Caco-2 (cell line): ENCODE measurements around the gene AAK1. TPM values are rescaled to one million over a fixed set of nuclear protein-coding genes. Genes with fewer than 3 reads are reported as not detected.

Experiments
- BruUV-seq: library from RNA; stranded (reverse); fragments of 400-500 nt; replicated peaks from 2 replicates; lab custom pipeline; 2021; lab: Mats Ljungman, UMichigan
- CTCF ChIA-PET: fragments of 300-600 bp; sonication (Branson Sonifier 250); formaldehyde crosslinking; loops from one replicate; lab custom pipeline; 2022; ENCODE audit warnings: antibody characterized with exemption; lab: Charles Lee
- POLR2A ChIA-PET: fragments of 300-600 bp; sonication (Branson Sonifier 250); formaldehyde crosslinking; loops from one replicate; lab custom pipeline; 2022; ENCODE audit warnings: antibody characterized with exemption; lab: Charles Lee
- DNase-seq, 2 experiments: peaks; one replicate each; pipeline versions ENCODE4 v3.0.0 to v3.0.0-alpha.2; 2020 to 2022
- H3K27me3 ChIP-seq: replicated peaks from 2 replicates; pipeline ENCODE4 v1.6.0; 2011; ENCODE audit warnings: low read length; ENCODE audit not compliant: control insufficient read depth, insufficient read depth
- H3K36me3 ChIP-seq: 2 replicates; pipeline ENCODE4 v1.5.1; 2011; ENCODE audit warnings: low read length; ENCODE audit not compliant: control insufficient read depth, insufficient read depth
- H3K4me1 ChIP-seq: fragments of 250-450 bp; sonication (Bioruptor Pico); 2 replicates; pipeline ENCODE4 v1.5.1; 2020; ENCODE audit warnings: mild to moderate bottlenecking
- H3K4me3 ChIP-seq: 2 replicates; pipeline ENCODE4 v1.5.1; 2011; ENCODE audit warnings: low read depth, mild to moderate bottlenecking, control low read depth, low read length
- H3K9me3 ChIP-seq: fragments of 250-450 bp; sonication (Bioruptor Pico); 2 replicates; pipeline ENCODE4 v1.5.1; 2020; ENCODE audit warnings: mild to moderate bottlenecking, moderate library complexity
- H3K27ac Mint-ChIP-seq: one replicate; pipeline ENCODE4 v1.8.0; 2022; ENCODE audit warnings: mixed read lengths; ENCODE audit not compliant: unreplicated experiment
- H3K27me3 Mint-ChIP-seq: one replicate; pipeline ENCODE4 v1.8.0; 2022; ENCODE audit warnings: mixed read lengths; ENCODE audit not compliant: insufficient read depth, unreplicated experiment
- H3K36me3 Mint-ChIP-seq: one replicate; pipeline ENCODE4 v1.8.0; 2022; ENCODE audit warnings: mild to moderate bottlenecking, mixed read lengths; ENCODE audit not compliant: insufficient read depth, unreplicated experiment
- H3K4me1 Mint-ChIP-seq: one replicate; pipeline ENCODE4 v1.8.0; 2022; ENCODE audit warnings: low read depth, mixed read lengths; ENCODE audit not compliant: unreplicated experiment
- H3K4me3 Mint-ChIP-seq: one replicate; pipeline ENCODE4 v1.8.0; 2022; ENCODE audit warnings: mild to moderate bottlenecking, moderate library complexity, mixed read lengths; ENCODE audit not compliant: unreplicated experiment
- H3K9me3 Mint-ChIP-seq: one replicate; pipeline ENCODE4 v1.8.0; 2022; ENCODE audit warnings: mixed read lengths; ENCODE audit not compliant: unreplicated experiment
- intact Hi-C: fragments of 100-400 bp; cut with micrococcal nuclease; formaldehyde crosslinking; loops from one replicate; pipeline ENCODE4 v1.10.0; 2022; ENCODE audit not compliant: unreplicated experiment
- total RNA-seq: library from RNA; stranded (reverse); gene quantifications from 2 replicates; pipeline ENCODE4 v1.2.3, GENCODE V29; 2022
- TF ChIP-seq, protein P1 (sequence below), 2 experiments: fragments of 200-600 bp in 1 of 2; IDR thresholded peaks; 1 replicate in 1 of 2; 2 replicates in 1 of 2; pipeline versions ENCODE4 v1.5.1 to v1.8.0; 2011 to 2022; ENCODE audit warnings: antibody characterized with exemption in 1 of 2, control low read depth in 1 of 2, inconsistent platforms in 1 of 2, low read depth in 1 of 2, low read length in 1 of 2, mild to moderate bottlenecking in 1 of 2, moderate library complexity in 1 of 2; ENCODE audit not compliant: insufficient read depth in 1 of 2, severe bottlenecking in 1 of 2, unreplicated experiment in 1 of 2

AAK1 gene
- total RNA-seq, 1 experiment from 2014 or later, result 39.7 TPM

DNA sequence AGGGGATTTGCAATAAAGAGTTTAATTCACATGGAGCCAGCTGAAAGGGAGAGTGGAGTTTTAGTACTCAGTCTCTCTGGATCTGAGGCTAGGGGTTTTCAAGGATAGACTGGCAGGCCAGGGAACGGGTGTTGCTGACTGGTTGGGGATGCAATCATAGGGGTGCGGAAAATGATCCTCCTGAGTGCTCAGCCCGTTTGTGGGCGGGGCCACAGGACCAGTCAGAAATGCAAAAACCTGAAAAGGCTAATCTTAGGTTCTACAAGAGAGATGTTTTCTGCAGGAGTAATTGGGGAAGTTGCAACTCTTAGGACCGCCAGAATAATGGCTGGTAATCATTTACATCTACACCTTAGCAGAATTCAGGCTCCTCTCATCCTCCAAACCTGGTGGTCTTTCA lies 208.8 kb downstream of the AAK1 start:
- peaks cover 5% of the 10 kb centered on the region; the same call in 1 of the 2 replicates for H3K9me3 ChIP-seq
- BruUV-seq, result no TSS peak
- POLR2A ChIA-PET, result no interaction called here
- TF ChIP-seq, protein P1, sequence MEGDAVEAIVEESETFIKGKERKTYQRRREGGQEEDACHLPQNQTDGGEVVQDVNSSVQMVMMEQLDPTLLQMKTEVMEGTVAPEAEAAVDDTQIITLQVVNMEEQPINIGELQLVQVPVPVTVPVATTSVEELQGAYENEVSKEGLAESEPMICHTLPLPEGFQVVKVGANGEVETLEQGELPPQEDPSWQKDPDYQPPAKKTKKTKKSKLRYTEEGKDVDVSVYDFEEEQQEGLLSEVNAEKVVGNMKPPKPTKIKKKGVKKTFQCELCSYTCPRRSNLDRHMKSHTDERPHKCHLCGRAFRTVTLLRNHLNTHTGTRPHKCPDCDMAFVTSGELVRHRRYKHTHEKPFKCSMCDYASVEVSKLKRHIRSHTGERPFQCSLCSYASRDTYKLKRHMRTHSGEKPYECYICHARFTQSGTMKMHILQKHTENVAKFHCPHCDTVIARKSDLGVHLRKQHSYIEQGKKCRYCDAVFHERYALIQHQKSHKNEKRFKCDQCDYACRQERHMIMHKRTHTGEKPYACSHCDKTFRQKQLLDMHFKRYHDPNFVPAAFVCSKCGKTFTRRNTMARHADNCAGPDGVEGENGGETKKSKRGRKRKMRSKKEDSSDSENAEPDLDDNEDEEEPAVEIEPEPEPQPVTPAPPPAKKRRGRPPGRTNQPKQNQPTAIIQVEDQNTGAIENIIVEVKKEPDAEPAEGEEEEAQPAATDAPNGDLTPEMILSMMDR (IDR thresholded peaks at IDR 0.05; ENCODE audit: insufficient read depth in 1 of 2, low read depth in 1 of 2, low read length in 1 of 2, severe bottlenecking in 1 of 2, unreplicated experiment in 1 of 2), result no peak
- intact Hi-C loops, result loop anchor here (5.0 kb wide), 1 partner anchor 208 kb away; the partner anchor contains the start of gene AAK1
- no peaks in the 10 kb centered on the region for H3K9me3 Mint-ChIP-seq
- H3K36me3 Mint-ChIP-seq, result peaks cover 20% of the 10 kb centered on the region
- CTCF ChIA-PET, result no interaction called here
- H3K36me3 ChIP-seq, result no peaks in the 10 kb centered on the region
- H3K4me1 Mint-ChIP-seq, result peaks cover 7% of the 10 kb centered on the region
- no peaks in the 10 kb centered on the region for H3K27me3 ChIP-seq
- H3K27ac Mint-ChIP-seq, result peak overlapping the region; percentile 21
- H3K4me3 ChIP-seq, result no peak overlapping the region
- peak overlapping the region; percentile 8 for H3K4me3 Mint-ChIP-seq
- DNase-seq, result no peak
- no peaks in the 10 kb centered on the region for H3K27me3 Mint-ChIP-seq
- H3K4me1 ChIP-seq, result peaks cover 15% of the 10 kb centered on the region

DNA sequence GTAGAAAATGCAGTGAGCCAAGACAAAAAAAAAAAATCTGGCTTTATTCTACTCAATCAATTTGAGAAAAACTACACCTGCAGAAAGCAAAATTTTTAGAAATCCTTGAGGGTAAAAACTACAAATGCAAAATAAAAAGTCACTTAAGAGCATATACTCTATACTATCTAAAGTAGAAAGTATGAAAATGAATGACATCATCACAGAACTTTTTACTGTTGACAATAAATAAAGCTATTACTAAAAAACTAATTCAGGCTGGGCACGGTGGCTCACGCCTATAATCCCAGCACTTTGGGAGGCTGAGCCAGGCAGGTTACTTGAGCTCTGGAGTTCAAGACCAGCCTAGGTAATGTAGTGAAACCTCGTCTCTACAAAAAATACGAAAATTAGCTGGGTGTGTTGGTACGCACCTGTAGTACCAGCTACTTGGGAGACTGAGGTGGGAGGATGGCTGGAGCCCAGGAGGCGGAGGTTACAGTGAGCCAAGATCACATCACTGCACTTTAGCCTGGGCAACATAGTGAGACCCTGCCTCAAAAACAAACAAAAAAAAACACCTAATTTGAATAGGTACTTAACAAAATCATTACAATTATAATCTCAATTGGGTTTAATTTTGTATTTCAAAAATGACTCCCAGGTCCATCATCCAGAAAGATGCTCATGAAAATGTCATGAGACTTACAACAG lies 213.9 kb downstream of the AAK1 start:
- H3K4me1 Mint-ChIP-seq, result peaks cover 3% of the 10 kb centered on the region

GRCh38 chr2:69428981-69429380 lies 214.6 kb downstream of the AAK1 start:
- Histone ChIP-seq H3K27me3 (no peaks in the 10 kb centered on the region), H3K4me3 (no peak overlapping the region), H3K36me3 (no peaks in the 10 kb centered on the region), H3K9me3 (no peaks in the 10 kb centered on the region), H3K4me1 (no peaks in the 10 kb centered on the region)
- TF ChIP-seq, protein P1 (IDR thresholded peaks at IDR 0.05; ENCODE audit: insufficient read depth in 1 of 2, low read depth in 1 of 2, low read length in 1 of 2, severe bottlenecking in 1 of 2, unreplicated experiment in 1 of 2), result no peak
- Mint-ChIP-seq H3K27ac (no peak overlapping the region), H3K36me3 (peaks cover 25% of the 10 kb centered on the region), H3K27me3 (no peaks in the 10 kb centered on the region), H3K9me3 (no peaks in the 10 kb centered on the region), H3K4me1 (no peaks in the 10 kb centered on the region), H3K4me3 (no peak overlapping the region)
- DNase-seq, result no peak
- ChIA-PET POLR2A (no interaction called here), CTCF (no interaction called here)
- BruUV-seq, result no TSS peak
- intact Hi-C loops, result no loop called here

More for the DNA sequence above, 213.9 kb downstream of the AAK1 start:
- ChIA-PET POLR2A (no interaction called here), CTCF (no interaction called here)
- Histone ChIP-seq H3K4me3 (no peak overlapping the region), H3K9me3 (no peaks in the 10 kb centered on the region), H3K27me3 (no peaks in the 10 kb centered on the region), H3K4me1 (no peaks in the 10 kb centered on the region), H3K36me3 (no peaks in the 10 kb centered on the region)
- no peak for DNase-seq
- H3K36me3 Mint-ChIP-seq, result peaks cover 28% of the 10 kb centered on the region
- TF ChIP-seq, protein P1 (IDR thresholded peaks at IDR 0.05; ENCODE audit: insufficient read depth in 1 of 2, low read depth in 1 of 2, low read length in 1 of 2, severe bottlenecking in 1 of 2, unreplicated experiment in 1 of 2), result no peak
- no peak overlapping the region for H3K27ac Mint-ChIP-seq
- H3K27me3 Mint-ChIP-seq, result no peaks in the 10 kb centered on the region
- no peak overlapping the region for H3K4me3 Mint-ChIP-seq
- no TSS peak for BruUV-seq
- intact Hi-C loops, result no loop called here
- no peaks in the 10 kb centered on the region for H3K9me3 Mint-ChIP-seq
